ENCODE measurements around the gene CDC42BPG.

The CDC42BPG gene

GRCh38 chr11:64790205-64791095 is 54.0 kb downstream of the CDC42BPG start:
- no peak for DNase-seq (ENCODE audit: low read depth)

- no peak for DNase-seq (ENCODE audit: low read depth)
Observed at GRCh38 chr11:64789331-64790204, 54.9 kb downstream of the CDC42BPG start.

GRCh38 chr11:64788321-64789215 is 55.9 kb downstream of the CDC42BPG start:
- no peak for DNase-seq (ENCODE audit: low read depth)

- DNase-seq (ENCODE audit: low read depth) = peak; percentile 16
Observed at GRCh38 chr11:64787526-64788320, 56.7 kb downstream of the CDC42BPG start.

- DNase-seq (ENCODE audit: low read depth) = no peak
Observed at GRCh38 chr11:64786308-64786707, 58.1 kb downstream of the CDC42BPG start.

GRCh38 chr11:64784813-64785581 is 59.5 kb downstream of the CDC42BPG start:
- no peak for DNase-seq (ENCODE audit: low read depth)

- peak; percentile 100 for DNase-seq (ENCODE audit: low read depth)
Observed at GRCh38 chr11:64778473-64779298, 65.8 kb downstream of the CDC42BPG start, which contains the start of gene SF1. Gene SF1 (minus strand): TSS chr11:64778542. CDS start chr11:64778392, 150 bp downstream.

- DNase-seq (ENCODE audit: low read depth) = no peak
Observed at GRCh38 chr11:64778223-64778472, 66.3 kb downstream of the CDC42BPG start.

- peak; percentile 48 for DNase-seq (ENCODE audit: low read depth)
Observed at GRCh38 chr11:64777449-64778222, 66.8 kb downstream of the CDC42BPG start.

GRCh38 chr11:64776875-64777274 is 67.6 kb downstream of the CDC42BPG start:
- no peak for DNase-seq (ENCODE audit: low read depth)

GRCh38 chr11:64776425-64776824 is 68.0 kb downstream of the CDC42BPG start:
- DNase-seq (ENCODE audit: low read depth) = no peak

GRCh38 chr11:64774144-64774543 is 70.3 kb downstream of the CDC42BPG start:
- no peak for DNase-seq (ENCODE audit: low read depth)

Measured in fibroblast of the conjunctiva (primary cell).